ENCODE measurements around the gene MVP. TPM values are rescaled to one million over a fixed set of nuclear protein-coding genes. Genes with fewer than 3 reads are reported as not detected.
"Not testable (repeated sequence)": the region's sequence is repeated elsewhere in the genome, so short reads cannot be mapped to it uniquely, and the experiment has no call there.

The MVP gene
- total and polyA plus RNA-seq, 7 experiments from 2014 or later, result 118 to 221 (median 150) TPM

DNA sequence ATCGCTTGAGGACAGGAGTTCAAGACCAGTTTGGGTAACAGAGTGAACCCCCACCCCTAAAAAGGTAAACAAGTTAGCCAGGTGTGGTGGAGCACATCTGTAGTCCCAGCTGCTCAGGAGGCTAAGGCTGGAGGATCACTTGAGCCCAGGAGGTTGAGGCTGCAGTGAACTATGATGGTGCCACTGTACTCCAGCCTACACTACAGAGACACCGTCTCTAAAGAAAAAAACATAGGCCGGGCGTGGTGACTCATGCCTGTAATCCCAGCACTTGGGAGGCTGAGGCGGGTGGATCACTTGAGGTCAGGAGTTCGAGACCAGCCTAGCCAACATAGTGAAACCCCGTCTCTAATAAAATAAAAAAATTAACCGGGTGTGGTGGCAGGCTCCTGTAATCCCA is 48.8 kb downstream of the MVP start:
- POLR2A ChIA-PET; H3K4me1 Mint-ChIP-seq; H3K9me3 ChIP-seq (ENCODE audit: control insufficient read depth in 2 of 3, low read length in 3 of 3); H3K4me1 ChIP-seq (ENCODE audit: control insufficient read depth in 2 of 2, insufficient read depth in 2 of 2, low read length in 2 of 2); H3K9me3 Mint-ChIP-seq; H3K27ac Mint-ChIP-seq; intact Hi-C loops (cut with micrococcal nuclease); H3K4me3 ChIP-seq (ENCODE audit: low read length); ATAC-seq; H3K36me3 ChIP-seq (ENCODE audit: control insufficient read depth in 2 of 3, insufficient read depth in 3 of 3, low read length in 3 of 3); H3K4me3 Mint-ChIP-seq; H3K27me3 Mint-ChIP-seq; DNase-seq; H3K27me3 ChIP-seq (ENCODE audit: control insufficient read depth in 2 of 2, insufficient read depth in 2 of 2, low read length in 2 of 2); CTCF ChIA-PET; H3K36me3 Mint-ChIP-seq; H3K27ac ChIP-seq (ENCODE audit: low read depth, low read length): not testable (repeated sequence)

DNA sequence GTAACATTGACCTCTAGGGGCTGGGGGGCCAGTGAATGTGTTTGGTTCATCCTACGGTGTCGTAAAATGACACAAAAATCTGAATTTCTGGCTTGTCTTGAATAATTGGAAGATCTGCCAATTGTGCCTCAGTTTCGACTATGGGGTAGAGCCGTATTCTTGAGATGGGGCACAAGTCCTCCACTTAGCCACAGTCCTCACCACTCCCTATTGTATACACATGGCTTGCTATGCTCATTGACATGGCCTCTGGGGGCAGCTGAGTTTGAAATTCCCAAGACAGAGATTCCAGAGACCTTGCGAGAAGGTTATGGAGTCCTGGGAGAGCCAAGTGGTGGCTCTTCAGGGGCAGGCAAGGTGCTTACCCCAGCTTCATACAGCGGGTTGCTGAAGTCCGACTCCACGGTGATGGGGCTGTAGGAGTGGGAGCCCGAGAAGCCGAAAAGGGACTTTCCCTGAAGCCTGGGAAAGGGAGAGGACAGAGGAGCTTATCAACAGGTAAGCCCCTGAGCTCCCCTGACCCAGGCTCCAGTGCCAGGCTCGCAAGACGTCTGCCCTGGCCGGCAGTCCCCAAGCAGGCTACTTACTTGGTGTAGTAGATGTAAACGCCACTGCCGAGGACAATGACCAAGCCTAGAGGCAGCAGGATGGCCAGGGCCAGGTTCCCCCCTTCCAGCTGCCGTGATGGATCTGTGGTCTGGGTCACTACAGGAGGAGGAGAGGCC is 51.7 kb downstream of the MVP start:
- H3K4me1 Mint-ChIP-seq, result peaks cover 0 to 12% (median 7%) of the 10 kb centered on the region in 7 donors
- no peak overlapping the region for H3K4me3 Mint-ChIP-seq
- no peaks in the 10 kb centered on the region for H3K9me3 Mint-ChIP-seq
- no peak overlapping the region for H3K27ac Mint-ChIP-seq
- H3K36me3 Mint-ChIP-seq, result no peaks in the 10 kb centered on the region
- peaks cover 0 to 23% (median 6%) of the 10 kb centered on the region in 5 donors for H3K27me3 Mint-ChIP-seq
- Histone ChIP-seq H3K36me3 (ENCODE audit: control insufficient read depth in 2 of 3, insufficient read depth in 3 of 3, low read length in 3 of 3) (no peaks in the 10 kb centered on the region), H3K4me1 (ENCODE audit: control insufficient read depth in 2 of 2, insufficient read depth in 2 of 2, low read length in 2 of 2) (peaks cover 0 to 3% of the 10 kb centered on the region in 2 donors), H3K9me3 (ENCODE audit: control insufficient read depth in 2 of 3, low read length in 3 of 3) (no peaks in the 10 kb centered on the region), H3K27me3 (ENCODE audit: control insufficient read depth in 2 of 2, insufficient read depth in 2 of 2, low read length in 2 of 2) (no peaks in the 10 kb centered on the region), H3K27ac (ENCODE audit: low read depth, low read length) (no peak overlapping the region), H3K4me3 (ENCODE audit: low read length) (no peak overlapping the region)
- ChIA-PET POLR2A (no interaction called here), CTCF (interaction anchor here (0.6 kb wide), 1 partner anchor 315 kb away, joined by 3 read pairs; no protein-coding TSS in a partner anchor)
- ATAC-seq, result no peak
- intact Hi-C loops (cut with micrococcal nuclease), result no loop called here
- no peak for DNase-seq

DNA sequence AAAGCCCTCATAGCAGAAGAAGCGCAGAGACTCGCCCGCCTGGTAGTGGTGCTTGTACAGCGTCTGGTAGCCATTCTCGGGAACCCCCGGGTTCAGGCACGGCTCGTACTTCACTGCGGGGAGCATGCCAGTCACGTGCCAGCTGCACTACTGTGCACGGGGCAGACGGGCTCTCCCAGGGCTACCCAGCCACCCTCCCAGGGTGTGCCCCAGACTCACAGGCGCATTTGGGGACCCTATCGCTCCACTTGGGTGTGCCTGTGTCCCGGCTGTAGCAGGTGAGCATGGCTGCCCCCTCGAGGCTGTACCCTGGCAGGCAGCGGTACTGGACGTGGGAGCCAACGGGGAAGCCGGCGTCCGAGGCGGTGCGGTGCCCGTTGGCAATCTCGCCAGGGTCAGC is 53.1 kb downstream of the MVP start:
- Histone ChIP-seq H3K36me3 (ENCODE audit: control insufficient read depth in 2 of 3, insufficient read depth in 3 of 3, low read length in 3 of 3) (no peaks in the 10 kb centered on the region), H3K4me3 (ENCODE audit: low read length) (no peak overlapping the region), H3K4me1 (ENCODE audit: control insufficient read depth in 2 of 2, insufficient read depth in 2 of 2, low read length in 2 of 2) (peaks cover 0 to 11% of the 10 kb centered on the region in 2 donors), H3K27me3 (ENCODE audit: control insufficient read depth in 2 of 2, insufficient read depth in 2 of 2, low read length in 2 of 2) (no peaks in the 10 kb centered on the region), H3K9me3 (ENCODE audit: control insufficient read depth in 2 of 3, low read length in 3 of 3) (no peaks in the 10 kb centered on the region), H3K27ac (ENCODE audit: low read depth, low read length) (no peak overlapping the region)
- H3K27me3 Mint-ChIP-seq, result peaks cover 9 to 30% (median 14%) of the 10 kb centered on the region in 5 donors
- H3K4me3 Mint-ChIP-seq, result no peak overlapping the region
- no peak for ATAC-seq
- H3K36me3 Mint-ChIP-seq, result peaks cover 0 to 4% (median 0%) of the 10 kb centered on the region in 5 donors
- POLR2A ChIA-PET, result no interaction called here
- peaks cover 0 to 5% (median 0%) of the 10 kb centered on the region in 11 donors for H3K9me3 Mint-ChIP-seq
- H3K4me1 Mint-ChIP-seq, result peaks cover 6 to 20% (median 17%) of the 10 kb centered on the region in 7 donors
- H3K27ac Mint-ChIP-seq, result no peak overlapping the region
- DNase-seq, result no peak
- CTCF ChIA-PET, result no interaction called here
- intact Hi-C loops (cut with micrococcal nuclease), result no loop called here

DNA sequence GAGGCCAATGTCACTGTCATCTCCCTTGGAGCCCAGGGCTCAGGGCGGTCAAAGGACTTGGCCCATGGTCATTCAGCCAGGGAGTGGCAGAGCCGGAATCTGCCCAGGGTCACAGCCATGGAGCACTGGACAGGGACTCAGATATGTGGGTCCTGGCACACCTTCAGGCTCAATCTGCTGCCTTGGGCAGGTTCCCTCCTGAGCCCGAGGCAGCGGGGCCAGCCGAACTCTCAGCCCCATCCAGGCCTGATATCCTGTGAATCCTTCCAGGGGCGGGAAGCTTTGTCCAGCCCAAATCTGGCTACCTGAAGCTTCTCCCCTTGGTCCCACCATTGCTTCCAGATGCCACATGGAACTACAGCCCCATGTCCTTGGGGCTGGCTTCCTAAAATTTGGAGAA is 54.9 kb downstream of the MVP start:
- ChIA-PET POLR2A (interaction anchor here (0.6 kb wide), 1 partner anchor 51 kb away, joined by 5 read pairs; no protein-coding TSS in a partner anchor), CTCF (no interaction called here)
- Histone ChIP-seq H3K4me3 (ENCODE audit: low read length) (no peak overlapping the region), H3K27ac (ENCODE audit: low read depth, low read length) (no peak overlapping the region), H3K9me3 (ENCODE audit: control insufficient read depth in 2 of 3, low read length in 3 of 3) (no peaks in the 10 kb centered on the region), H3K36me3 (ENCODE audit: control insufficient read depth in 2 of 3, insufficient read depth in 3 of 3, low read length in 3 of 3) (no peaks in the 10 kb centered on the region), H3K4me1 (ENCODE audit: control insufficient read depth in 2 of 2, insufficient read depth in 2 of 2, low read length in 2 of 2) (peaks cover 0 to 11% of the 10 kb centered on the region in 2 donors), H3K27me3 (ENCODE audit: control insufficient read depth in 2 of 2, insufficient read depth in 2 of 2, low read length in 2 of 2) (no peaks in the 10 kb centered on the region)
- ATAC-seq, result no peak
- peaks cover 6 to 20% (median 17%) of the 10 kb centered on the region in 7 donors for H3K4me1 Mint-ChIP-seq
- no peak for DNase-seq
- peaks cover 0 to 5% (median 0%) of the 10 kb centered on the region in 11 donors for H3K9me3 Mint-ChIP-seq
- peaks cover 0 to 4% (median 0%) of the 10 kb centered on the region in 5 donors for H3K36me3 Mint-ChIP-seq
- no peak overlapping the region for H3K4me3 Mint-ChIP-seq
- intact Hi-C loops (cut with micrococcal nuclease), result no loop called here
- H3K27ac Mint-ChIP-seq, result no peak overlapping the region
- peaks cover 9 to 35% (median 24%) of the 10 kb centered on the region in 5 donors for H3K27me3 Mint-ChIP-seq

DNA sequence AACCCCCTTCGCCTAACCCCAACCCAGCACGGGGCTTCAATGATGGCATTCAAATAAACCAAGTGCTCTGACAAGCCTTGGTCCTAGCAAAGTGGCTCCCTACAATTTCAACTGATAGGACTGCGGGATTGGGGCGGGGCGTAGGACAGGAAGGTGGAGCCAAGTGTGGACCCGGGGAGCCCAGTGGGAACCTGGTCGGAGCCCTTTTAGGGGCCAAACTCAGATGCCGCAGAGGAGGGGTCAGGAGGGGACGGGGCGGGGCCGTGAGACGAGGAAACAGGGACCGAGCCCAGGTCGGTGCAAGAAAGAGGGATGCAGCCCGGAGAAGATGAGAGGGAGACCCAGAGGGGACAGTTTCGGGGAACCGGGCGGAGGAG is 55.9 kb downstream of the MVP start:
- Mint-ChIP-seq H3K4me3 (peak overlapping the region; percentile 37 to 82 (median 76)), H3K4me1 (peaks cover 6 to 20% (median 17%) of the 10 kb centered on the region in 7 donors), H3K36me3 (peaks cover 0 to 4% (median 0%) of the 10 kb centered on the region in 5 donors), H3K27ac (no peak overlapping the region), H3K9me3 (peaks cover 0 to 5% (median 0%) of the 10 kb centered on the region in 11 donors), H3K27me3 (peaks cover 9 to 40% (median 24%) of the 10 kb centered on the region in 5 donors)
- no peak for DNase-seq
- Histone ChIP-seq H3K27ac (ENCODE audit: low read depth, low read length) (no peak overlapping the region), H3K4me3 (ENCODE audit: low read length) (peak overlapping the region; percentile 60), H3K4me1 (ENCODE audit: control insufficient read depth in 2 of 2, insufficient read depth in 2 of 2, low read length in 2 of 2) (peaks cover 0 to 11% of the 10 kb centered on the region in 2 donors), H3K36me3 (ENCODE audit: control insufficient read depth in 2 of 3, insufficient read depth in 3 of 3, low read length in 3 of 3) (no peaks in the 10 kb centered on the region), H3K9me3 (ENCODE audit: control insufficient read depth in 2 of 3, low read length in 3 of 3) (no peaks in the 10 kb centered on the region), H3K27me3 (ENCODE audit: control insufficient read depth in 2 of 2, insufficient read depth in 2 of 2, low read length in 2 of 2) (no peaks in the 10 kb centered on the region)
- ChIA-PET POLR2A (interaction anchor here (0.6 to 0.7 kb wide), 2 partner anchors 97 to 130 kb away, joined by 3 to 4 read pairs; no protein-coding TSS in a partner anchor), CTCF (no interaction called here)
- intact Hi-C loops (cut with micrococcal nuclease), result no loop called here
- no peak for ATAC-seq

DNA sequence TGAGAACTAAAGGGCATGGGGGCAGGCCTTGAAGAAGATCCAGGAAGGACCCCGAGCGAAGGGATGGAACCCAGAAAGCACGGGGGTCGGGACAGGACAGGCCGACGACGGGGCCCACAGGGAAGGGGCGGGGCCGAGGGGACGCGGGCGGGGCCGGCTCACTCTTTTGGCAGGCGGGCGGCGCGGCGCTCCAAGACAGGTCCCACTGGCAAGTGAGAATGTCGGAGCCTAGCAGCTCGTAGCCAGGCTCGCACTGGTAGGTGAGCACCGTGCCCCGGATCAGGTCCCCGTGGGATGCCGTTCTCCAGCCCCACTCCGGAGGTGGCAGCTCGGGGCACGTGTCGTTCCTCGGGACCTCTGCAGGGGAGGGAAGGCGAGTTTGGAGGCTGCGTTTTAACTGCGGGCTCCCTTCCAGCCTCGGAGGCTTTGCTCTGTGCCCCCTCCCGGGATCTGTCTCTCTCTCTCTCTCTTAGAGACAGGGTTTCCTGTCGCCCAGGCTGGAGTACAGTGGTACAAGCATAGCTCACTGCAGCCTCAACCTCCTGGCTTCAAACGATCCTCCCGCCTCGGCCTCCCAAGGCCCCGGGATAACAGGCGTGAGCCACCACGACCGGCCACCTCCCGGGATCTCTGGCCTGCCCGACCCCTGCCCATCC is 56.5 kb downstream of the MVP start:
- H3K4me1 Mint-ChIP-seq, result peaks cover 6 to 20% (median 17%) of the 10 kb centered on the region in 7 donors
- H3K9me3 ChIP-seq (ENCODE audit: control insufficient read depth in 2 of 3, low read length in 3 of 3), result no peaks in the 10 kb centered on the region
- peaks cover 0 to 4% (median 0%) of the 10 kb centered on the region in 5 donors for H3K36me3 Mint-ChIP-seq
- POLR2A ChIA-PET, result interaction anchor here (0.6 to 0.7 kb wide), 2 partner anchors 96 to 130 kb away, joined by 3 to 4 read pairs; no protein-coding TSS in a partner anchor
- H3K4me3 Mint-ChIP-seq, result peak overlapping the region; percentile 37 to 82 (median 78)
- H3K27me3 Mint-ChIP-seq, result peaks cover 9 to 41% (median 24%) of the 10 kb centered on the region in 5 donors
- DNase-seq (peak in 6 of 9 donors; percentile 9 to 53 (median 26)), ATAC-seq (peak; percentile 43)
- peak overlapping the region; percentile 60 for H3K4me3 ChIP-seq (ENCODE audit: low read length)
- CTCF ChIA-PET, result no interaction called here
- H3K9me3 Mint-ChIP-seq, result peaks cover 0 to 5% (median 0%) of the 10 kb centered on the region in 11 donors
- no peak overlapping the region for H3K27ac Mint-ChIP-seq
- intact Hi-C loops (cut with micrococcal nuclease), result no loop called here
- peaks cover 0 to 11% of the 10 kb centered on the region in 2 donors for H3K4me1 ChIP-seq (ENCODE audit: control insufficient read depth in 2 of 2, insufficient read depth in 2 of 2, low read length in 2 of 2)
- H3K27ac ChIP-seq (ENCODE audit: low read depth, low read length), result no peak overlapping the region
- H3K27me3 ChIP-seq (ENCODE audit: control insufficient read depth in 2 of 2, insufficient read depth in 2 of 2, low read length in 2 of 2), result no peaks in the 10 kb centered on the region
- H3K36me3 ChIP-seq (ENCODE audit: control insufficient read depth in 2 of 3, insufficient read depth in 3 of 3, low read length in 3 of 3), result no peaks in the 10 kb centered on the region

Data from naive thymus-derived CD4-positive, alpha-beta T cell (primary cell).